Measurements from ENCODE around the gene KATNAL2.
"Not testable (repeated sequence)": the region's sequence is repeated elsewhere in the genome, so short reads cannot be mapped to it uniquely, and the experiment has no call there.

DNA sequence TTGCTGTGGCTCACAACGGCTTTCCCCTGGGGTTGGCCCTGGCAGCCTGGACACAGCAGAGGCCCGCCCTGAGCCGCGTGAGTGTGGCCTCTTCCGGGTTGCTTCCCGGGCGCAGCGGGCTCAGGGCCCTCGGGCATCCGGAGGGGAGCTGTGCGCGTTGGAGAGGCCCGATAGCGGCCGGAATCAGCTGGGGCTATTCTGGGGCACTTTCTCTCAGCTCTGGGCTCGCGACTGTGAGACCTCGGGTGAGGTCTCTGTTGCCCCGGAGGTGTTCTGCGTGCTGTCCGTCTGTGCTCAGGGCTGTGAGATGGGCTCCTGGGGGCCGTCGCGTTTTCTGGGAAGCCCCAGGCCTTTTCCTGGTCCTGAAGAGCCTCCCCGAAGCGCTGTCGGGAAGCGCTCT is 117.2 kb downstream of the KATNAL2 start:
- TF ChIP-seq, protein P1, sequence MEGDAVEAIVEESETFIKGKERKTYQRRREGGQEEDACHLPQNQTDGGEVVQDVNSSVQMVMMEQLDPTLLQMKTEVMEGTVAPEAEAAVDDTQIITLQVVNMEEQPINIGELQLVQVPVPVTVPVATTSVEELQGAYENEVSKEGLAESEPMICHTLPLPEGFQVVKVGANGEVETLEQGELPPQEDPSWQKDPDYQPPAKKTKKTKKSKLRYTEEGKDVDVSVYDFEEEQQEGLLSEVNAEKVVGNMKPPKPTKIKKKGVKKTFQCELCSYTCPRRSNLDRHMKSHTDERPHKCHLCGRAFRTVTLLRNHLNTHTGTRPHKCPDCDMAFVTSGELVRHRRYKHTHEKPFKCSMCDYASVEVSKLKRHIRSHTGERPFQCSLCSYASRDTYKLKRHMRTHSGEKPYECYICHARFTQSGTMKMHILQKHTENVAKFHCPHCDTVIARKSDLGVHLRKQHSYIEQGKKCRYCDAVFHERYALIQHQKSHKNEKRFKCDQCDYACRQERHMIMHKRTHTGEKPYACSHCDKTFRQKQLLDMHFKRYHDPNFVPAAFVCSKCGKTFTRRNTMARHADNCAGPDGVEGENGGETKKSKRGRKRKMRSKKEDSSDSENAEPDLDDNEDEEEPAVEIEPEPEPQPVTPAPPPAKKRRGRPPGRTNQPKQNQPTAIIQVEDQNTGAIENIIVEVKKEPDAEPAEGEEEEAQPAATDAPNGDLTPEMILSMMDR (IDR thresholded peaks at IDR 0.05; ENCODE audit: insufficient read depth, low read length, poor library complexity, severe bottlenecking), result not testable (repeated sequence)
- TF ChIP-seq EZH2phosphoT487 (conservative IDR thresholded peaks at IDR 0.05; ENCODE audit: low read length), result not testable (repeated sequence)

All from SU-DHL-6 (cell line).